Astrocyte of the spinal cord (primary cell): Measurements from ENCODE around the gene NRG2.

Experiments used
- DNase-seq: peaks from one replicate; pipeline ENCODE4 v3.0.0; 2011; ENCODE audit warnings: low read depth, low spot score
- H3K4me3 ChIP-seq: 2 replicates; pipeline ENCODE4 v1.5.1; 2011; ENCODE audit warnings: low read depth, mild to moderate bottlenecking, low read length, moderate library complexity
- in situ Hi-C: cut with HindIII; loops from 2 replicates; pipeline ENCODE4 v1.10.0; 2017; ENCODE audit warnings: low sequenced_read_pairs
- TF ChIP-seq, protein P1 (sequence below): IDR thresholded peaks from 2 replicates; pipeline ENCODE4 v1.5.1; 2012; ENCODE audit warnings: low read depth, mild to moderate bottlenecking, low read length, inconsistent platforms

The NRG2 gene

GRCh38 chr5:139998837-139999236, 44.3 kb downstream of the NRG2 start:
- TF ChIP-seq, protein P1, sequence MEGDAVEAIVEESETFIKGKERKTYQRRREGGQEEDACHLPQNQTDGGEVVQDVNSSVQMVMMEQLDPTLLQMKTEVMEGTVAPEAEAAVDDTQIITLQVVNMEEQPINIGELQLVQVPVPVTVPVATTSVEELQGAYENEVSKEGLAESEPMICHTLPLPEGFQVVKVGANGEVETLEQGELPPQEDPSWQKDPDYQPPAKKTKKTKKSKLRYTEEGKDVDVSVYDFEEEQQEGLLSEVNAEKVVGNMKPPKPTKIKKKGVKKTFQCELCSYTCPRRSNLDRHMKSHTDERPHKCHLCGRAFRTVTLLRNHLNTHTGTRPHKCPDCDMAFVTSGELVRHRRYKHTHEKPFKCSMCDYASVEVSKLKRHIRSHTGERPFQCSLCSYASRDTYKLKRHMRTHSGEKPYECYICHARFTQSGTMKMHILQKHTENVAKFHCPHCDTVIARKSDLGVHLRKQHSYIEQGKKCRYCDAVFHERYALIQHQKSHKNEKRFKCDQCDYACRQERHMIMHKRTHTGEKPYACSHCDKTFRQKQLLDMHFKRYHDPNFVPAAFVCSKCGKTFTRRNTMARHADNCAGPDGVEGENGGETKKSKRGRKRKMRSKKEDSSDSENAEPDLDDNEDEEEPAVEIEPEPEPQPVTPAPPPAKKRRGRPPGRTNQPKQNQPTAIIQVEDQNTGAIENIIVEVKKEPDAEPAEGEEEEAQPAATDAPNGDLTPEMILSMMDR: no peak
- H3K4me3 ChIP-seq: no peak overlapping the region
- in situ Hi-C loops: no loop called here
- DNase-seq: no peak

- DNase-seq: no peak
- H3K4me3 ChIP-seq: no peak overlapping the region
- in situ Hi-C loops: no loop called here
- TF ChIP-seq, protein P1: no peak
Measured at GRCh38 chr5:139997276-139997675, 45.8 kb downstream of the NRG2 start.

- H3K4me3 ChIP-seq: no peak overlapping the region
- DNase-seq: no peak
- TF ChIP-seq, protein P1: no peak
- in situ Hi-C loops: no loop called here
Measured at GRCh38 chr5:139995929-139996328, 47.2 kb downstream of the NRG2 start.

DNA sequence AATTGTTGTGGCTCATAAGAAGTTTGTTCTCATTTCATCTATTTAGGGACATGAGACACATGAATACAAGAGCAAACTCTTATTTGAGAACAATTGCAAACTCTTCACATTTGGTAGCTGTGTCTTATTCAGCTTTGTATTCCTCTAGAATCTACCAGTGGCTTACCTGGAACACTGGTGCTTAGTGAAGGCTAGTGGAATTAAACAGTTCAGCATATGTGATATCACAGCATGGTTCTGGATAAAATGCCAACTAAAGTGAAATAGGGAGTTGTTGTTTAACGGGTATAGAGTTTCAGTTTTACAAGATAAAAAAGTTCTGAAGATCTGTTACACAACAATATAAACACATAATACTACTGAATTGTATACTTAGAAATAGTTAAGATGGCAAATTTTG, 48.9 kb downstream of the NRG2 start:
- no peak for DNase-seq
- H3K4me3 ChIP-seq: no peak overlapping the region
- in situ Hi-C loops: no loop called here
- TF ChIP-seq, protein P1: no peak

DNA sequence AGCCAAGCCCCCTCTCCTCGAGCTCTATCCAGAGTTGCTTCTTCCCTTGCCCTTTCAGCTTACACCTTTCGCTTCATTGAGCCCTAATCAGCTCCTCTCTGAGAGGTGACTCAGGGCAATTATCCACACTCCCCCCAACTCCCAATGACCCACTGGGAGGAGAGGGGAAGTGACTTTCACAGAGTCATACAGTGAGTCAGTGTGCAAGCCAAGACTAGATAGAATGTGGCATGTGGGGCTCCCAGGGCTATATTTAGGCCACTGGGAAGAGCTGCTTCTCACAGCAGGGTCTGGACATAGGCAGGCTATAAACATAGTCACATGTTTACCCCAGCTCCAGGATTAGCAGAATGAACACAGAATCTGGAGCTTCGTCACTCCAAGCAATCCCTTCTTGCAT, 57.4 kb downstream of the NRG2 start:
- TF ChIP-seq, protein P1: no peak
- peak; percentile 68 for DNase-seq
- H3K4me3 ChIP-seq: no peak overlapping the region
- in situ Hi-C loops: no loop called here

- no peak for DNase-seq
- TF ChIP-seq, protein P1: no peak
- in situ Hi-C loops: no loop called here
- no peak overlapping the region for H3K4me3 ChIP-seq
Measured at GRCh38 chr5:139985290-139985689, 57.8 kb downstream of the NRG2 start.

- in situ Hi-C loops: no loop called here
- no peak overlapping the region for H3K4me3 ChIP-seq
- TF ChIP-seq, protein P1: no peak
- no peak for DNase-seq
Measured at GRCh38 chr5:139984816-139985215, 58.3 kb downstream of the NRG2 start.
